IPS DF 6.9 (cell line): ENCODE results near the gene ITLN1.

Experiments
- DNase-seq: peaks from one replicate; pipeline ENCODE4 v3.0.0-alpha.2; 2013; ENCODE audit warnings: low read depth, low spot score
- H3K27ac ChIP-seq: one replicate; pipeline ENCODE4 v1.5.1; 2013; ENCODE audit warnings: low read length, control low read depth
- H3K27me3 ChIP-seq: 2 replicates; pipeline ENCODE4 v1.6.1; 2013; ENCODE audit warnings: mild to moderate bottlenecking, low read length; ENCODE audit not compliant: control insufficient read depth, insufficient read depth
- H3K36me3 ChIP-seq: 2 replicates; pipeline ENCODE4 v1.6.1; 2013; ENCODE audit warnings: low read length; ENCODE audit not compliant: control insufficient read depth, insufficient read depth
- H3K4me1 ChIP-seq: 2 replicates; pipeline ENCODE4 v1.6.1; 2013; ENCODE audit warnings: low read length; ENCODE audit not compliant: control insufficient read depth, insufficient read depth
- H3K4me3 ChIP-seq: 2 replicates; pipeline ENCODE4 v1.5.1; 2013; ENCODE audit warnings: mild to moderate bottlenecking, low read length
- H3K9me3 ChIP-seq: 2 replicates; pipeline ENCODE4 v1.6.1; 2013; ENCODE audit warnings: low read length, inconsistent platforms; ENCODE audit not compliant: control insufficient read depth, insufficient read depth
- WGBS: extraction: QIAGEN DNeasy Blood & Tissue Kit; methylation state at CpG from one replicate; pipeline ENCODE4 v1.1.7; 2013; ENCODE audit warnings: mixed read lengths, missing lambda C conversion rate; ENCODE audit not compliant: insufficient read length, insufficient coverage; 5-methylcytosine and 5-hydroxymethylcytosine counted together

The ITLN1 gene

GRCh38 chr1:160866695-160867260 lies 18.2 kb downstream of the ITLN1 start:
- Histone ChIP-seq H3K27ac (no peak overlapping the region), H3K27me3 (no peaks in the 10 kb centered on the region), H3K9me3 (no peaks in the 10 kb centered on the region), H3K4me1 (no peaks in the 10 kb centered on the region; the same call in 1 of the 2 replicates), H3K4me3 (no peak overlapping the region), H3K36me3 (no peaks in the 10 kb centered on the region)
- no CpG with 5 or more reads among the region's 6 CpGs for WGBS
- DNase-seq: no peak

- no peak for DNase-seq
- Histone ChIP-seq H3K27me3 (no peaks in the 10 kb centered on the region), H3K4me3 (no peak overlapping the region), H3K9me3 (no peaks in the 10 kb centered on the region), H3K4me1 (no peaks in the 10 kb centered on the region; the same call in 1 of the 2 replicates), H3K27ac (no peak overlapping the region), H3K36me3 (no peaks in the 10 kb centered on the region)
Observed at GRCh38 chr1:160866001-160866694, 18.8 kb downstream of the ITLN1 start.

- no peak for DNase-seq
- H3K27me3 ChIP-seq: no peaks in the 10 kb centered on the region
- WGBS: no CpG with 5 or more reads among the region's 5 CpGs
- H3K4me1 ChIP-seq: no peaks in the 10 kb centered on the region; the same call in 1 of the 2 replicates
- no peak overlapping the region for H3K4me3 ChIP-seq
- no peak overlapping the region for H3K27ac ChIP-seq
- no peaks in the 10 kb centered on the region for H3K36me3 ChIP-seq
- no peaks in the 10 kb centered on the region for H3K9me3 ChIP-seq
Observed at GRCh38 chr1:160865337-160865736, 19.6 kb downstream of the ITLN1 start.

- Histone ChIP-seq H3K4me3 (no peak overlapping the region), H3K4me1 (no peaks in the 10 kb centered on the region; the same call in 1 of the 2 replicates), H3K9me3 (no peaks in the 10 kb centered on the region), H3K27ac (no peak overlapping the region), H3K27me3 (no peaks in the 10 kb centered on the region), H3K36me3 (no peaks in the 10 kb centered on the region)
- no CpG with 5 or more reads among the region's 2 CpGs for WGBS
- no peak for DNase-seq
Observed at GRCh38 chr1:160864173-160864572, 20.8 kb downstream of the ITLN1 start.

GRCh38 chr1:160863774-160864131 lies 21.2 kb downstream of the ITLN1 start:
- Histone ChIP-seq H3K36me3 (no peaks in the 10 kb centered on the region), H3K27me3 (no peaks in the 10 kb centered on the region), H3K27ac (no peak overlapping the region), H3K4me3 (no peak overlapping the region), H3K4me1 (no peaks in the 10 kb centered on the region; the same call in 1 of the 2 replicates), H3K9me3 (no peaks in the 10 kb centered on the region)
- DNase-seq: no peak
- WGBS: no CpG with 5 or more reads among the region's 4 CpGs

- Histone ChIP-seq H3K27me3 (no peaks in the 10 kb centered on the region), H3K27ac (no peak overlapping the region), H3K9me3 (no peaks in the 10 kb centered on the region), H3K4me3 (no peak overlapping the region), H3K36me3 (no peaks in the 10 kb centered on the region), H3K4me1 (no peaks in the 10 kb centered on the region; the same call in 1 of the 2 replicates)
- no CpG with 5 or more reads among the region's 11 CpGs for WGBS
- no peak for DNase-seq
Observed at GRCh38 chr1:160863061-160863773, 21.8 kb downstream of the ITLN1 start.

GRCh38 chr1:160862203-160863060 lies 22.5 kb downstream of the ITLN1 start, which contains the start of gene CD244:
Gene CD244 (minus strand): TSS chr1:160862887. CDS start chr1:160862677, 210 bp downstream.
- no peak within 1 kb of the TSS for H3K27ac ChIP-seq
- DNase-seq: no peak
- no CpG with 5 or more reads among the region's 12 CpGs for WGBS

GRCh38 chr1:160860840-160861505 lies 24.0 kb downstream of the ITLN1 start:
- no peaks in the 10 kb centered on the region; the same call in 1 of the 2 replicates for H3K4me1 ChIP-seq
- no peak overlapping the region for H3K4me3 ChIP-seq
- H3K27me3 ChIP-seq: no peaks in the 10 kb centered on the region
- H3K27ac ChIP-seq: no peak overlapping the region
- WGBS: no CpG with 5 or more reads among the region's 5 CpGs
- no peaks in the 10 kb centered on the region for H3K36me3 ChIP-seq
- no peak for DNase-seq
- H3K9me3 ChIP-seq: no peaks in the 10 kb centered on the region

More at GRCh38 chr1:160862203-160863060, 22.5 kb downstream of the ITLN1 start, which contains the start of gene CD244:
- H3K27me3 ChIP-seq: no peaks in the 10 kb centered on the region
- no peaks in the 10 kb centered on the region for H3K9me3 ChIP-seq
- no peaks in the 10 kb centered on the region for H3K36me3 ChIP-seq
- H3K4me3 ChIP-seq: no peak within 1 kb of the TSS
- H3K4me1 ChIP-seq: no peaks in the 10 kb centered on the region; the same call in 1 of the 2 replicates

- H3K4me1 ChIP-seq: no peaks in the 10 kb centered on the region; the same call in 1 of the 2 replicates
- WGBS: no CpG with 5 or more reads among the region's 5 CpGs
Observed at GRCh38 chr1:160859166-160859565, 25.8 kb downstream of the ITLN1 start.

More at GRCh38 chr1:160859166-160859565, 25.8 kb downstream of the ITLN1 start:
- H3K4me3 ChIP-seq: no peak overlapping the region
- H3K9me3 ChIP-seq: no peaks in the 10 kb centered on the region
- DNase-seq: no peak
- H3K27me3 ChIP-seq: no peaks in the 10 kb centered on the region
- H3K27ac ChIP-seq: no peak overlapping the region
- no peaks in the 10 kb centered on the region for H3K36me3 ChIP-seq
